Glutamatergic neuron (in vitro differentiated cells): ENCODE data around the gene CASP2. TPM values are rescaled to one million over a fixed set of nuclear protein-coding genes. Genes with fewer than 3 reads are reported as not detected.

Experiments
- DNase-seq: peaks from one replicate; pipeline ENCODE4 v3.0.0; 2022
- H3K27ac Mint-ChIP-seq: one replicate; pipeline ENCODE4 v1.8.0; 2020; ENCODE audit warnings: mild to moderate bottlenecking, mixed read lengths, inconsistent platforms; ENCODE audit not compliant: unreplicated experiment
- H3K27me3 Mint-ChIP-seq: one replicate; pipeline ENCODE4 v1.8.0; 2020; ENCODE audit warnings: mild to moderate bottlenecking, moderate library complexity, mixed read lengths, inconsistent platforms; ENCODE audit not compliant: unreplicated experiment
- H3K36me3 Mint-ChIP-seq: one replicate; pipeline ENCODE4 v1.8.0; 2020; ENCODE audit warnings: mild to moderate bottlenecking, mixed read lengths, inconsistent platforms; ENCODE audit not compliant: unreplicated experiment
- H3K4me1 Mint-ChIP-seq: one replicate; pipeline ENCODE4 v1.8.0; 2020; ENCODE audit warnings: mild to moderate bottlenecking, low read depth, mixed read lengths, inconsistent platforms; ENCODE audit not compliant: unreplicated experiment
- H3K4me3 Mint-ChIP-seq: one replicate; pipeline ENCODE4 v1.8.0; 2020; ENCODE audit warnings: mild to moderate bottlenecking, mixed read lengths, inconsistent platforms; ENCODE audit not compliant: unreplicated experiment
- H3K9me3 Mint-ChIP-seq: one replicate; pipeline ENCODE4 v1.8.0; 2020; ENCODE audit warnings: mild to moderate bottlenecking, moderate library complexity, mixed read lengths, inconsistent platforms; ENCODE audit not compliant: unreplicated experiment
- CTCF ChIP-seq: fragments of 200-600 bp; sonication (generic); IDR thresholded peaks from one replicate; pipeline ENCODE4 v1.5.0; 2021; ENCODE audit not compliant: partially characterized antibody, unreplicated experiment
- total RNA-seq: library from RNA; stranded (reverse); fragmentation: NEBNext Ultra II Directional; extraction: Animal tissue kit (Norgen Biotek cat#: 25700); gene quantifications from one replicate; pipeline ENCODE4 v1.2.1, GENCODE V29; 2021; ENCODE audit not compliant: unreplicated experiment

Gene CASP2
- total RNA-seq, 1 donor from 2014 or later: 59.2 TPM

- peaks cover under 1% of the 10 kb centered on the region for H3K36me3 Mint-ChIP-seq
- H3K9me3 Mint-ChIP-seq: no peaks in the 10 kb centered on the region
- peaks cover 7% of the 10 kb centered on the region for H3K27me3 Mint-ChIP-seq
- TF ChIP-seq CTCF: no peak
- no peak overlapping the region for H3K4me3 Mint-ChIP-seq
- H3K4me1 Mint-ChIP-seq: peaks cover 8% of the 10 kb centered on the region
- H3K27ac Mint-ChIP-seq: no peak overlapping the region
- no peak for DNase-seq
Measured at GRCh38 chr7:143281529-143281928, 6.6 kb upstream of the CASP2 start.

GRCh38 chr7:143282124-143282523, 6.0 kb upstream of the CASP2 start:
- peaks cover 12% of the 10 kb centered on the region for H3K27me3 Mint-ChIP-seq

GRCh38 chr7:143283381-143283780, 4.8 kb upstream of the CASP2 start:
- Mint-ChIP-seq H3K27ac (no peak overlapping the region), H3K27me3 (peaks cover 12% of the 10 kb centered on the region), H3K9me3 (peaks cover 5% of the 10 kb centered on the region), H3K4me3 (no peak overlapping the region), H3K4me1 (peaks cover 8% of the 10 kb centered on the region), H3K36me3 (peaks cover 10% of the 10 kb centered on the region)
- no peak for DNase-seq
- TF ChIP-seq CTCF: no peak

More at GRCh38 chr7:143282124-143282523, 6.0 kb upstream of the CASP2 start:
- TF ChIP-seq CTCF: no peak
- DNase-seq: no peak
- Mint-ChIP-seq H3K4me3 (no peak overlapping the region), H3K9me3 (peaks cover 5% of the 10 kb centered on the region), H3K36me3 (peaks cover 7% of the 10 kb centered on the region), H3K4me1 (peaks cover 8% of the 10 kb centered on the region), H3K27ac (no peak overlapping the region)

GRCh38 chr7:143284591-143285469, 3.3 kb upstream of the CASP2 start, which contains the start of gene TMEM139:
TSS of gene TMEM139 (plus strand) at chr7:143284958. CDS start at chr7:143285958, 1,000 bp downstream.
- H3K9me3 Mint-ChIP-seq: peaks cover 9% of the 10 kb centered on the region
- DNase-seq: no peak
- TF ChIP-seq CTCF: no peak
- peaks cover 10% of the 10 kb centered on the region for H3K36me3 Mint-ChIP-seq
- peaks cover 14% of the 10 kb centered on the region for H3K27me3 Mint-ChIP-seq
- peaks cover 13% of the 10 kb centered on the region for H3K4me1 Mint-ChIP-seq
- no peak within 1 kb of the TSS for H3K4me3 Mint-ChIP-seq
- no peak within 1 kb of the TSS for H3K27ac Mint-ChIP-seq

- no peak for TF ChIP-seq CTCF
- no peak for DNase-seq
- Mint-ChIP-seq H3K4me1 (peaks cover 16% of the 10 kb centered on the region), H3K9me3 (peaks cover 9% of the 10 kb centered on the region), H3K27me3 (peaks cover 14% of the 10 kb centered on the region), H3K36me3 (peaks cover 10% of the 10 kb centered on the region), H3K27ac (no peak overlapping the region), H3K4me3 (no peak overlapping the region)
Measured at GRCh38 chr7:143285470-143285778, 2.7 kb upstream of the CASP2 start.
